SK-N-SH (cell line): Measurements from ENCODE around the gene CYP2W1.
"Not testable (repeated sequence)": the region's sequence is repeated elsewhere in the genome, so short reads cannot be mapped to it uniquely, and the experiment has no call there.

Experiments
- CHD2 ChIP-seq: fragments of 150-350 bp; IDR thresholded peaks from 2 replicates; pipeline ENCODE4 v1.6.1; 2018; ENCODE audit warnings: low read length; ENCODE audit not compliant: partially characterized antibody
- CTCF ChIP-seq: fragments of 200-600 bp; sonication (generic); IDR thresholded peaks from 2 replicates; pipeline ENCODE4 v1.6.1; 2017; ENCODE audit warnings: antibody characterized with exemption, mild to moderate bottlenecking, moderate library complexity
- ELF1 ChIP-seq: IDR thresholded peaks from 2 replicates; pipeline ENCODE4 v1.4.0; 2012
- FOSL2 ChIP-seq: IDR thresholded peaks from 2 replicates; pipeline ENCODE4 v1.4.0; 2012; ENCODE audit warnings: low read depth, mild to moderate bottlenecking, moderate library complexity, borderline replicate concordance
- FOXM1 ChIP-seq: IDR thresholded peaks from 2 replicates; pipeline ENCODE4 v1.4.0; 2012; ENCODE audit warnings: low read depth, mild to moderate bottlenecking
- JUND ChIP-seq: IDR thresholded peaks from 2 replicates; pipeline ENCODE4 v1.4.0; 2012
- POLR2AphosphoS5 ChIP-seq: IDR thresholded peaks from 2 replicates; pipeline ENCODE4 v1.6.1; 2012; ENCODE audit warnings: low read depth, low read length
- RCOR1 ChIP-seq: fragments of 150-350 bp; IDR thresholded peaks from 2 replicates; pipeline ENCODE4 v1.6.1; 2017; ENCODE audit warnings: antibody characterized with exemption, low read length
- RXRA ChIP-seq: IDR thresholded peaks from 2 replicates; pipeline ENCODE4 v1.4.0; 2012; ENCODE audit warnings: low read depth, mild to moderate bottlenecking, borderline replicate concordance
- TAF1 ChIP-seq: IDR thresholded peaks from 2 replicates; pipeline ENCODE4 v1.6.1; 2012; ENCODE audit warnings: low read depth, mild to moderate bottlenecking, low read length, moderate library complexity, borderline replicate concordance
- YY1 ChIP-seq: IDR thresholded peaks from 2 replicates; pipeline ENCODE4 v1.4.0; 2012; ENCODE audit warnings: low read depth, mild to moderate bottlenecking
- TF ChIP-seq, protein P1 (sequence below): IDR thresholded peaks from 2 replicates; pipeline ENCODE4; 2012

DNA sequence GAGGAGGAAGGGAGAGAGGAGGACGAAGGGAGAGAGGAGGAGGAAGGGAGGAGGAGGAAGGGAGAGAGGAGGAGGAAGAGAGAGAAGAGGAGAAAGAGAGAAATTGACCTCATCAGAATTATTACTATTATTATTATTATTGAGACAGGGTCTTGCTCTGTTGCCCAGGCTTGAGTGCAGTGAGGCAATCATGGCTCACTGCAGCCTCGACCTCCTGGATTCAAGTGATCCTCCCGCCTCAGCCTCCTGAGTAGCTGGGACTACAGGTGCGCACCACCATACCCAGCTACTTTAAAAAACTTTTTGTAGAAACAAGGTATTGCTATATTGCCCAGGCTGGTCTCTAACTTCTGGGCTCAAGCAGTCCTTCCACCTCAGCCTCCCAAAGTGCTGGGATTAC, 39.2 kb upstream of the CYP2W1 start:
- not testable (repeated sequence) for TF ChIP-seq CTCF, FOSL2, YY1, ELF1, JUND, FOXM1, TAF1, POLR2AphosphoS5, RXRA, CHD2, RCOR1
- TF ChIP-seq, protein P1, sequence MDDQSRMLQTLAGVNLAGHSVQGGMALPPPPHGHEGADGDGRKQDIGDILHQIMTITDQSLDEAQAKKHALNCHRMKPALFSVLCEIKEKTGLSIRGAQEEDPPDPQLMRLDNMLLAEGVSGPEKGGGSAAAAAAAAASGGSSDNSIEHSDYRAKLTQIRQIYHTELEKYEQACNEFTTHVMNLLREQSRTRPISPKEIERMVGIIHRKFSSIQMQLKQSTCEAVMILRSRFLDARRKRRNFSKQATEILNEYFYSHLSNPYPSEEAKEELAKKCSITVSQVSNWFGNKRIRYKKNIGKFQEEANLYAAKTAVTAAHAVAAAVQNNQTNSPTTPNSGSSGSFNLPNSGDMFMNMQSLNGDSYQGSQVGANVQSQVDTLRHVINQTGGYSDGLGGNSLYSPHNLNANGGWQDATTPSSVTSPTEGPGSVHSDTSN = not testable (repeated sequence)
